ENCODE data around the gene RTN4IP1.
"Not testable (repeated sequence)": the region's sequence is repeated elsewhere in the genome, so short reads cannot be mapped to it uniquely, and the experiment has no call there.

The RTN4IP1 gene

DNA sequence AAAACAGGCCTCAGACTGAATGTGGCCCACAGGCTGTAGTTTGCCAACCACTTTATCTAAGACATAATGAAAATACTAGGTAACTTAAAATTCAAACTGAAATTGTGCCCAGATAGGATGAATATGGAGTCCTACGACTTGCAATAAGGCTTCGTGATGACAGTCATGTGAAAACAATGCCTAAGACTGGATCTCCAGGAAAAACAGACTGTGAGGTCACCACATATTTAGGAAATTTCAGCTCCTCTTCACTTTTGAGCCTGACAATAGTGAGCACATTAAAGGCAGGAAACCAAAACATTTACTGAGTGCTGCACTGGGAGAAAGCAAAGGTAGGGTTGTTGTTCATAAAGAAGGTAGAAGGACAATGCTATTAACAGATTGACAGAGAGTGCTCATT is 50.0 kb downstream of the RTN4IP1 start:
- DNase-seq (ENCODE audit: low spot score) = no peak

DNA sequence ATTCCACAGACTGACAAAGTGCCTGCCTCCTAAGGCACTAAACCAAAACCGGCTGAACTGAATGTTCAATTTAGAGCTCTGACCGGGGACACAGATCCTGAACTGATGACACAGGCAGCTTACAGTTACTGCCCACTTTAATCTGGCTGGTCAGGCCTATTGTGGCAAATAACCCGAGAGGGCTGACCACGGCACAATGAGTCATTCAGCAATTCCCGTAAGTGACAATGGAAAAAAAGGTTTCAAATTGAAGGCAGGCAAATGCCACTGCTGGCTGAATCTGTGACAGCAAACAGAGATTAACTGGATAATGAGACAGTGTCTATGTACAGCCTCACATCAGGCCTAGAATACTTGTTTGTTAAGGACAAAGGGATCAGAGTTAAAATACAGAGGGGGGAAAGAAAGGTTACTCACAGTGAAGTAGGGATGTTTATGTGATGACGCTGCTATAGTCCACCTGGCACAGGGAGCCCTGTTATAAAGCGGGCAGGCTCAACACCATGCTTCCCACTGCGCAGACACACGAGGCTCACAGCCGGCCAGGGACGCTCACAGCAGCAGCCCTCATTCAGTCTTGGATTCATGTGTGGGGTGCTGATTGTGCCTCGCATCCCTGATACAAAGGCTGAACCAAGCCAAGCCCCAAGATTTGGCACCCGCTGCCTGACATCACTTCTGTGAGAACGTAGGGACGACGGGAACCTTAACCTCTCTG is 54.4 kb downstream of the RTN4IP1 start:
- no peak for DNase-seq (ENCODE audit: low spot score)

DNA sequence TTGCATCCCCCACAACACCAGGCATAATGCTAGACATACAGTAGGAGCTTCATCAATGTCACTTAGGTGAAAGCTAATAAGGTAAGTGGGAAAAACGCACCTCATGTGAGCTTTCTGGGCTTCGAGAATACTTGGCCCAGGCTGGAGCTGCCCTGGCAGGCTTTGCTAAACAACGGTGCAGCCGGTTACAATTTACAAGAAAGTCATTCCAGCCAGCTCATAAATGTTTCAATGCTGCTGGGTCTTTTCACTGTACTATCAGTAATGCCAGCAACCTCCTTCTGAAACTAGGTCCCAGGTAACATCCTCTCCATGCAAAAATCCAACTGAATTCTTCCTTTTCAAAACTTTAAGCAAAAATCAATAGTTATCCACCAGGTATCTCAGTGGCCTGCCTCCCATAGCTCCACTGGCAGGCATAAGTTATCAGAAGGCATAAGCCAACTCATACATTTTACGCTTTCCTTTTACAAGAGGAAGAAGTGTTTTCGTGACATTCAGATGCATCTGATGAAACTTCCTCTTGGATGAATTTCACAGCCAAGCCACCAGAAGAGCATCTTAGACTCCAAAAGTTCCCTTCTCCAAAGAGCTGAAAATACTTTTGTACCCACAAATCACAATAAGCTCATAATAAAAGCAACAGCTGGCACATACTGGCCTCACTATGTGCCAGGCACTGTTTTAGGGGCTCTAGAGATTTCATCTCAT is 56.3 kb downstream of the RTN4IP1 start:
- DNase-seq (ENCODE audit: low spot score) = no peak

DNA sequence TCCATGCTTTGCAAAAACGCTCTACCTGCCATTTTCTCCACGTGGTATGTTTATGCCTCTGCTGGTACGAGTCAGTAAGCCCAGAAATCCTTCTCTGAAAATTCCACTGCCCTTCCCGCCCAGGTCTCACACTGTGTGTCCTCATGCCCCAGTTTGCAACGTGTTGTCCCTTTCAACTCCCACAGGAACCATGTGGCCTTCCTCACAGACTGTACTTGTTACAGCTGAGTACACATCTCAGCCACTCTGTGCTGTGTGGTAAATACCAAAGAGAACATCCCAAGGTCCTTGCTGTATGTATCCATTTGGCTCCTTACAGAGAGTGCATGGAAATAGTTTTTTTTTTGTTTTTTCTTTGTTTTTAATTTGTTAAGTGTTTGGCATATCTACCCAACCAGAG is 56.9 kb downstream of the RTN4IP1 start:
- no peak for DNase-seq (ENCODE audit: low spot score)

DNA sequence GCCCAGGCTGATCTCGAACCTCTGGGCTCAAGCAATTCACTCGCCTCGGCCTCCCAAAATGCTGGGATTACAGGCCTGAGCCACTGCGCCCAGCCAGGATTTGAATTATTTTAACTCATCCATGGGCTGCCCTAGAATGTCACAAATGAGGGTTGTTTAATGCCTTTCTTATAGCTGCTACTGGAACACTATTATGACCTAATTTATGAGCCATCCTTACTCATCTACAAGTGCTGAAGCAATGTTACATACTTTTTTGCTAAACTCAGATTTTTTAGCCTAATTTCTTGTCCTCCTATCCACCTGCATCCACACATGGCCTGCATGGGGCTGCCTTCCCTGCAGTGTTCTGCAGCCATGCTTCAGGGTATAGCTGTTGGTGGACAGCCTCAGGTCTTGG is 59.9 kb downstream of the RTN4IP1 start:
- DNase-seq (ENCODE audit: low spot score) = no peak

DNA sequence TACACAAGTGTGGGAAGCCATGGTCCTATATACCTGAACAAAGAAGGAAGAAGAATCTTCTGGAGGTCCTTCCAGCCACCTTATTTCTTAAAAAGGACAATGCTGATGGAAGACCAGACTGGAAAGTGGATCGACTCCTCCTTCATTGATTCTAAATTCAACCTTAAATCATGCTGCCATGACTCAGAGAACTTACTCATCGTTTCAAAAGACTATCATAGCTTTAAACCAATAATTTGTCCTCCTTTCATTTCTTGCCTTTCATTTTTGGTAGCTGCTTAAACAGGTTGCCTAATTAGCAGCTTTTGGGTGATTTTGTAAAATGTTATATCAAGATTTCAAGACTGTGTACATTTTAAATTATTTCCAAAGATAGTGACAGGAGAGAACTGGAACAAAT is 60.8 kb downstream of the RTN4IP1 start:
- no peak for DNase-seq (ENCODE audit: low spot score)

DNA sequence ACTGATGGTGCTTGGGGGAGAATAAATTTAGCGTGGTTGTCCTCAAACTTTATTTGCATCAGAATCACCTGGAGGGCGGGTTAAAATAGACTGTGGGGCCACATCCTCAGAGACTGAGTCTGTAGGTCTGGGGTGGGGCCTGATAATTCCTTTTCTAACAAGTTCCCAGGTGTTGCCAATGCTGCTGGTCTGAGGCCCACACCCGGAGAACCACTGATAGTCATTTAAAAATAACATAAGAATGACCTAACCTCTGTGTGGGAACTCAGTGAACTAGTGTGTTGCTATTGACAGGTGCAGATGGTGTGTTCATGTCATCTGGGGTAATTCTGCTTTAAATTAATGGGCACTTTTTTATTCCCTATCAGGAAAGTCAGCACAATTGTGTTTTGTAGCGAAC is 64.8 kb downstream of the RTN4IP1 start:
- DNase-seq (ENCODE audit: low spot score) = no peak

DNA sequence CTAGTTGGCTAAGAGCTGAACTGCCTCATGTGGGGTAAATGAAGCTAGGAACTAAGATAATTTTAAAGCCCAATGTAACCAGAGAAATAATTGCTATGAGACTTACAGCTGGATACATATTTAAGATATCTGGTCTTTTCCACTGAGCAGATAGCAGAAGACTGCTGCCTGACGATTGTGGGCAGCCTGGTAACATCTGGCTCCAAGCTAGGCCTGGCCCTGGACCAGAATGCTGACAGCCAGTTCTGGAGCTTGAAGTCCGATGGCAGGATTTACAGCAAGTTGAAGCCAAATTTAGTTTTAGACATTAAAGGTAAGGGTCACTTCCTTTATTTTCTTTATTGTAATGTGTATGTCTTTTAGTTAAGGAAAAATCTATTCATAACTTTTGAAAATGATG is 65.7 kb downstream of the RTN4IP1 start:
- no peak for DNase-seq (ENCODE audit: low spot score)

DNA sequence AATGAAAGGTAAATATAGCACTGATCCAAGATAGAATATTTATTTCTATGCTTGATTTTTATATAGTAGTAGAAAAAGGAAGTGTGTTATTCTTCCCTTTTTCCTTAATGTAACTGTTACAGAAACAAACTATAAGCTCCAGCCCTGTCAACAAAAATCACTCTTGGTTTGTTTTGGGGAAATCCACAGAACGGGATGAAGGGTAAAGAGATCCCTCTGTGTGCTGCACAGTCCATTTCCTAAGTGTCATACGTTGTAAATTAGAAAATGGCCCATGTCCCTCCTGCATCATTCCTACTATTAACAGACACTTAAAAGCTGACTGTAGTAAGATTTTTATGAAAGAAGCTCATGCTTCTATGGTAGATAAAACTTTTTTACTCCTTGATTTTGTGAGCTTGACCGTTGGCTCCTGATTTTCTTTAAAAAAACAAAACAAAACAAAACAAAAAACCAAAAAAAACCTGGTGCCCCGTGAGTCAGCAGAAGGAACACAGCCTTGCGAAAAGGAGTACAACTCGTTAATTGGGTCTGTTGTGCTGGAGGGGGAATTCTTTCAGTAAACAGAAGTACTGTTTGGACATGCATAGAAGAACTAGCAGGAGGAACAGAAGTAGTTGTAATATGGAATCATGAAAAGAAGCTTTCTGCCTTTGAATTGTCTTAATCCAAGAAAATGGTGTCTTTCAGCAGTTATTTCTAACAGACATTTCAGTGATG is 67.5 kb downstream of the RTN4IP1 start:
- no peak for DNase-seq (ENCODE audit: low spot score)

DNA sequence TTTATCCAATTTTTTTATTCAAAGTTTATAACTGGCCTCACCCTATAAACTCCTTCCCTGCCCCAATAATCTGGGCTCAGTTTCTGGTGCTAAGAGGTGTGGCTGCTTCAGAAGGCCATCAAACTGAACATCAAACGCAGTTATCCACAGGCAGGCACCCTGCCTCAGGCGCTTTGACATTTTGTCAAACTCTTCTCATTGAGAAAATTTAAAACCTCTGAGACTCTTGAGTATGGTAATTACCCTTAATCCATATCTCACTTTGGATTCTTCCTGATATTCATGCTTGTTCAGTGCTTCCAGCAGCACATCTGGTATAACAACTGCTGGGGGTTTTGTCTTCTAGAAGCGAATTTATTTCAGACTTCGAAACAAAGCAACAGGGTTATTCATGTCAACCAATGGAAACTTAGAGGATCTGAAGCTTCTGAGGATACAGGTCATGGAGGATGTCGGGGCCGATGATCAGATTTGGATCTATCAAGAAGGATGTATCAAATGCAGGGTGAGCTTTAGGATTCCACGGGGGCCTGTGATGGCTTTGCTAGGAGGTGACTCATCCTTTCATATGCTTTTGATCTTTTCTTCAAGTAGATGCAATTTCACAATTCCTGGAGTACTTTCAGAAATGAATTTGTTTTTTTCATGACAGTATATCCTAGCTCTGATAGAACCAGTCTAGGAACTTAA is 68.2 kb downstream of the RTN4IP1 start:
- no peak for DNase-seq (ENCODE audit: low spot score)

DNA sequence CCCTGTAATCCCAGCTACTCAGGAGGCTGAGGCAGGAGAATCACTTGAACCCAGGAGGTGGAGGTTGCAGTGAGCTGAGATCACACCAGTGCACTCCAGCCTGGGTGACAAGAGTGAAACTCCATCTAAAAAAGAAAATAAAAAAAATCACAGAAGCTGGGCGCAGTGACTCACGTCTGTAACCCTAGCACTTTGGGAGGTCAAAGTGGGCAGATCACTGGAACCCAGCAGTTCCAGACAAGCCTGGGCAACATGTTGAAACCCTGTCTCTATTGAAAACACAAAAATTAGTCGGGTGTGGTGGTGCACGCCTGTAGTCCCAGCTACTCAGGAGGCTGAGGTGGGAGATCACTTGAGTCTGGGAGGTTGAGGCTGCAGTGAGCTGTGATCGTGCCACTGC is 69.6 kb downstream of the RTN4IP1 start:
- not testable (repeated sequence) for DNase-seq (ENCODE audit: low spot score)

DNA sequence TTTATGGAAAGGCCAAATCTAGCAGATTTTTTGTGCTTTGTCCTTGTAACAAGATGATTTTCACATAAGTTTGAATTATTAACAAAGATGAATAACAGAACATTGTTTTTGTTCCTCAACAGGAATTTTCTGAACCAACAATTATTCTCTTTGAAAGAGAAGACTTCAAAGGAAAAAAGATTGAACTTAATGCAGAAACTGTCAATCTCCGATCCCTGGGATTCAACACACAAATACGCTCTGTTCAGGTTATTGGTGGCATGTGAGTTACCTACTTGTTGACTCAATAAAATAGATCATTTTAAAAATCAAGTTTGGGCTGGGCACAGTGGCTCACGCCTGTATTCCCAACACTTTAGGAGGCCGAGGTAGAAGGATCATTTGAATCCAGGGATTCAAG is 70.9 kb downstream of the RTN4IP1 start:
- no peak for DNase-seq (ENCODE audit: low spot score)

DNA sequence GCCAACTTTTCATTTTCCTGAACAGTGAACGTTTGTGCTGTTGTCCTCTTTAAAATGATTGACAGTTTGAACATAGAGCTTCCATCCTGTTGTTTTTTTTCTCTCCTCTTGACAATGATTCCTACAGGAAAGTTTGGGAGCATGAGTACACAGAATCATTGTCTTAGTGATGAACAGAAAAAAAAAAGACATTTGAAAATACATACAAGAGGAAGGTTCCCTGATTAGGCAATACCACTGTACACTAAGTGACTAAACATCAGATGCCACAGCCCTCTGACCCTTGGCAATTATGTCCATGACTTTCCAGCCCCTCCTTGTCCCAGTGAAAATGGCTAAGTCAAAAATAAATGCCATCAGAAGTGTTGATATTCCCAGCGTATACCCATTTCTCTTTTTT is 71.5 kb downstream of the RTN4IP1 start:
- no peak for DNase-seq (ENCODE audit: low spot score)

DNA sequence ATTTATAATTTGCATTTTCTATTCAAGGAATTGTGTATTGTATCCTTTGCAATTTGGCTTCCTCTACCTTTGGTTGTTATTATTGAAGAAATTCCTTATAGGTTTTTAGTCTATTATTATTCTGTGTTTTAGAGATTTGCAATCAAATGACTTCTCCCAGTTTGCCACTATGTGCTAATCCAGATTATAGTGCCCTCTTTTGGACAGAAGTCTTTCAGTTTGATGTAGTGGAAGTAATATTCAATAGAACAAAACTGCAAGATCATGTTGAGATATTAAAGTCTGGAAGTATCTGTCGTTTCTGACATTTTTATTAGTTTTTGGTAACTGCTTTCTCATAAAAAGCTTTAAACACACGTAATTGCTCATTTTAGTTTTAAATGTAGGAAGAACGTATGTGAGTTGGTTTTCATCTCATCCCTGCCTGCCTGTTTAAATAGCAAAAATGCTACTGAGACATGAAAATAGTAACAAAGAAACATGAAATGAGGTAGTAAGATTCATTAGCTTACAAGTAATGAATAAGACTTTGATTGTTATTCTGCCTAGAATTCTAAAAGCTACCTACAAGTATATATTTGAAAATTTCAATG is 72.8 kb downstream of the RTN4IP1 start:
- DNase-seq (ENCODE audit: low spot score) = no peak

DNA sequence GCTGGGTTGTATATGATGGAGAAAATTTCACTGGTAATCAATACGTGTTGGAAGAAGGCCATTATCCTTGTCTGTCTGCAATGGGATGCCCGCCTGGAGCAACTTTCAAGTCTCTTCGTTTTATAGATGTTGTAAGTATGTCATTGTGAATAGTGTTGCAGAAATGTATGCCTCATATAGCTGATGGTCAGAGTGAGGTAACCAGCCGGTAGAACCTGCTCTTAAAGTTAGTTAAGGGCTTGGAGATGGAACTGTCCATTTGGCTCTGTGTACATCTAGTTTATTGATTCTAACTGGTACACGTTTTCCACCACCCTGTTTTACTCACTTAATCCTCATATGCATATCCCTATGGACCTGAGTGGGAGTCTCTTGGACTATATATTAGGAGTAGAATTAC is 73.5 kb downstream of the RTN4IP1 start:
- DNase-seq (ENCODE audit: low spot score) = no peak

DNA sequence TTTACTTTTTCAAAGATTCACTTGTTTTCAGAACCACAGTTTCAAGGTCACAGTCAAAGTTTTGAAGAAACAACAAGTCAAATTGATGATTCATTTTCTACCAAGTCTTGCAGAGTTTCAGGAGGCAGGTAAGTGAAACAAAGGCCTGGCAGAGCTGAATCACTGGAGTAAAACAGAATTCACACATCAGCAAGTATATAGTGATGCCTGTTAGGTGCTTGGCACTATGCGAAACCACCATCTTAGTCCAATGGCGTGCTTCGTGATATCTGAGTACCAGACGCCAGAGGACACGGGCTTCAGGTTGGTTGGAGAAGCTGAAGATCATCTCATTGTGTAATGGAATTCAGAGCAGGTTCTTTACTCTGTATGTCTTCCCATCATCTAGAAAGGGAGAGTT is 75.9 kb downstream of the RTN4IP1 start:
- DNase-seq (ENCODE audit: low spot score) = no peak

DNA sequence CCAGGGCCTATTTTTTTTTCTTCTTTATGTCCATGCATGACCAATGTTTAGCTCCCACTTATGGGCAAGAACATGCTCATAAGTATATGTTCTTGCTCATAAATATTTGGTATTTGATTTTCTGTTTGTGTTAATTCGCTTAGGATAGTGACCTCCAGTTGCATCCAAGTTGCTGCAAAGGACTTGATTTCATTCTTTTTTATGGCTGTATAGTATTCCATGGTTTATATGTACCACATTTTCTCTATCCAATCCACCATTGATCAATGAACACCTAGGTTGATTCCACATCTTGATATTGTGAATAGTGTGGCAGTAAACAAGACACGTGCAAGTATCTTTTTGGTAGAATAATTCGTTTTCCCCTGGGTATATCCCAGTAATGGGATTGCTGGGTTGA is 78.1 kb downstream of the RTN4IP1 start:
- no peak for DNase-seq (ENCODE audit: low spot score)

DNA sequence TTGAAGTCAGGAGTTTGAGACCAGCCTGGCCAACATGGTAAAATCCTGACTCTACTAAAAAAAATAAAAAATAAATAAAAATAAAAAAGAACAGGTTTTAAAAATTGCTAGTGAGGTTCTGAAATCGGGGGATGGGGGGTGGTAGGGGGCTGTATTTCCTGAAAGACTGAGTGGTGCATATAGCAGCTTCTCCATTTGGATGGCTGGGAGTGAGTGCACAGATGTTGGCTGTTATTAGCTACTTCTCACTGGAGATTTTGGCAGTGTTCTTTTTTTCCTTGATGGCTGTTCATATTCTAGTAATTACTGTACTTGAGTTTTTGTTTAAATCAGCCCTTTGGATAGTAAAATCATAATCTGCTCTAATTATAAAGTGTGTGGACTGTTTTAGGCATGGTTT is 79.8 kb downstream of the RTN4IP1 start:
- no peak for DNase-seq (ENCODE audit: low spot score)

DNA sequence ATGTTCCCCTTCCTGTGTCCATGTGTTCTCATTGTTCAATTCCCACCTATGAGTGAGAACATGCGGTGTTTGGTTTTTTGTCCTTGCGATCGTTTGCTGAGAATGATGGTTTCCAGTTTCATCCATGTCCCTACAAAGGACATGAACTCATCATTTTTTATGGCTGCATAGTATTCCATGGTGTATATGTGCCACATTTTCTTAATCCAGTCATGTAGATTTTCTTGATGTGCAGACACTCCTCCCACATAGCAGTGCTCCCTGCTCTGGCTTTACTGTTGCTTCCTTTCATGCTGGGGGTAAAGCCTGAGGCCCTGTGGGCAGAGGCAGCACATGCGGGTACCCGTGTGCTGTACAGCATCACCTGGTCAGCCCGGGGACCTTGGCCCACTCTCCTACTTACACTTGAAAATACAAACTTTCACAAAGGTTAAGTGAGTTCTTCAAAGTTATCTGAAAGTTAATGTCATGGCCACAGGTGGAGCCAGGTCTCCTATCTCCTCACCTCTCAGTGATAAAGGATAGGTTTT is 80.3 kb downstream of the RTN4IP1 start:
- DNase-seq (ENCODE audit: low spot score) = not testable (repeated sequence)

DNA sequence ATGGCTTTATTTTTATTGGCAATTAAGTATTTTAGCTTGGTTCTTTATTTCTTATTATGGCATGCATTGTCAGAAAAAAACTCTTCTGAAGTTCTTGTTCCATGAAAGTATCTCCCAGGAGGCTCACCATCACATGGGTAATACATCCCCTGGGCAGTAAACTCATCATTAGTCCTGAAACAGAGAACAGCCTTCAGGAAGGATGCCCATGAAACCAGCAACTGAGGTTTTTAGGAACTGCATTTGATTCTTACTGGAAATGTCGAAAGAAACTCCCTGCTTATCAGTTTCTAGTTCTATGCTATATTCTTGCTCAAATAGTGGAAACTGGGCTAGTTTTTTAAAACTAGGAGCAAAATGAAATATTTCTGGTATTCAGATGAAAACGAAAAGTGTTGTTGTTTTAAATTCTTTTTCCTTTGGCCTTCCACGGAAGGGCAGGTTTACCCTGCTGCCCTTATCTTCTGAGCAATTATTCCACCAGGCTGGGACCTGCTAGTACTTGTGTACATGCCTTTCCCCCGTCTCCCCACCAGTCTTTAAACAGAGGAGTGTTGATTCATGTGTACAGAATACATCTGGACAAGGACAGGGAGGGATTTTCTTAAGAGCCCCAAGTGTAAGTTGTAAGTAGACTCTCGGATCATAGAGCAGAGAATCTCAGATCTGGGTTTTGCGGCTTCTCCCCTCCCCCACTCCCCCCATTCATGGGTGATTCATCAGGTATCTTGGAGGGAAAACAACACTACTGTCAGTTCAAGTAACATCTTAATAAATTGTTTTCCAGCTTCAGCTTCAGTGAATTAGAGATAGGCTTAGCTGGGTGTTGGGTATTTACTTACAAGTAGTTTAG is 81.5 kb downstream of the RTN4IP1 start:
- DNase-seq (ENCODE audit: low spot score) = no peak

All from left forelimb (tissue), 1 donor.